NCI-H774 (cell line): ENCODE results near the gene GTF2H2C.
A peak's percentile ranks its signal among the peaks of the same experiment; 100 is the strongest.
"Not testable (repeated sequence)": the region's sequence is repeated elsewhere in the genome, so short reads cannot be mapped to it uniquely, and the experiment has no call there.

Experiments
- DNase-seq: peaks from one replicate; lab custom pipeline; 2025; lab: John Stamatoyannopoulos, UW

GTF2H2C gene

GRCh38 chr5:69559908-69560330 is at the start of gene GTF2H2C:
TSS of gene GTF2H2C (plus strand) at chr5:69560191. CDS start at chr5:69565133, 4,942 bp downstream.
- DNase-seq, result not testable (repeated sequence)

GRCh38 chr5:69510694-69511093 is 49.3 kb upstream of the GTF2H2C start:
- no peak for DNase-seq

- no peak for DNase-seq
Observed at GRCh38 chr5:69512740-69513260, 47.2 kb upstream of the GTF2H2C start.

- not testable (repeated sequence) for DNase-seq
Observed at GRCh38 chr5:69515570-69515969, 44.4 kb upstream of the GTF2H2C start.

DNA sequence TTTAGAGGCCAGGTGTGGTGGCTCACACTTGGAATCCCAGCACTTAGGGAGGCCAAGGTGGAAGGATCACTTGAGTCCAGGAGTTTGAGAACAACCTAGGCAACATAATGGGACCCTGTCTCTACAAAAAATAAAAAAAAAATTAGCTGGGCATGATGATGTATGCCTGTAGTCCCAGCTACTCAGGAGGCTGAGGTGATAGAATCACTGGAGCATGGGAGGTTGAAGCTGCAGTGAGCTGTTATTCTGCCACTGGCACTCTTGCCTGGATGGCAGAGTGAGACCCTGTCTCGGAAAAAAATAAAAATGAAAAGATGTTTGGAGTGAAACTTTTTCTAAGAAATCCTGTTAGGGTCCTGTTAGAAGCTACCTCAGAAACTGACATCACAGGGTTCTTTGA is 43.2 kb upstream of the GTF2H2C start:
- no peak for DNase-seq

GRCh38 chr5:69517763-69518212 is 42.2 kb upstream of the GTF2H2C start:
- DNase-seq, result peak; percentile 50

DNA sequence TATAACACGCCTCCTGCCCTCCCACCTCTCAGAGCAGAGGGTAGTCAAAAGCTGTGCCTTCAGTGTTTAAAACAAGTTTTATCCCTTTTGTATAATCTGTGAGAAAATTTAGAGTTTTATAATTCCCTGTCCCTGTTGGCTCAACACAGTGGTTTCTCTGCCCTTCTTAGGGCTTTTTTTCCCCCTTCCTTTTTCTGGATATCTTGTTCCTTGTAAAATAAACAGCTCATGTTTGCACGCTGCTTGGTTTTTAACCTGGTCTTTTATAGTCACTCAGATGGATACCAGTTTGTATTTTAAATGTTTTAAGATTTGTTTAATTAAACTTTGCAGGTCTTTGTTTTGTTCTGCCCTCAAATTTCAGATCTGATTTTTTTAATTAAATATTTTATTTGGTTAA is 40.7 kb upstream of the GTF2H2C start:
- DNase-seq, result no peak

DNA sequence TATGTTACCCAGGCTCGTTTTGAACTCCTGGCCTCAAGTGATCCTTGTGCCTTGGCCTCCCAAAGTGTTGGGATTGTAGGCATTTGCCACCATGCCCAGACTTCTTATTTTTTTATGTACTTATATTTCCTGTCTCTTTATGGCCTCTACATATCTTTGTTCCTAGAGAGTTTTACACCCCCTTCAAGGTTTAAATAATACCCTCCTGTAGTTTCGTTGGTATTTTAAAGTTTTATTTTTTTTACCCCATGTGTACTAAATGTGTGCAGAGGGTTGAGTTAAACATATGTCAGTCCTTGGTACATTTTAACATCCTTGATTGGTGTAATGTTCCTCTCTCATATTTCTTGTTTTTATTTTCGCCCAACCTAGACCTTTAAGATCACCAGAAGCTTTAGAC is 38.0 kb upstream of the GTF2H2C start:
- DNase-seq, result no peak

GRCh38 chr5:69525490-69525889 is 34.5 kb upstream of the GTF2H2C start:
- no peak for DNase-seq

DNA sequence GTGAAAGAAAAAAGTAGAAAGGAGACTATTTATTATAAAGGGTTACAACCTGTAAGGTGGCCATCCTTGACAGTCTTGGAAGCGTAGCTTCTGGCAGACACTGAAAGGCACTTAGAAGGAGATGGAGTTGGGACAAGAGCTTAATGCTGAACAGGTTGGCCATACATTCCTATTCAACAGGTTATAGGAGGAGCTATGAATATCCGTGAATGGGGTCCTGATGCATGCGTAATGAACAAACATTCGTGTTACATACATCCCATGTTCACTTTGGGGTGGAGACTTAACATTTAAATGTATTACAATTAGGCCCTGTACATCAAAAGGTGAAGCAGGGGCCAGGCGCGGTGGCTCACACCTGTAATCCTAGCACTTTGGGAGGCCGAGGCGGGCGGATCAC is 33.3 kb upstream of the GTF2H2C start:
- no peak for DNase-seq

DNA sequence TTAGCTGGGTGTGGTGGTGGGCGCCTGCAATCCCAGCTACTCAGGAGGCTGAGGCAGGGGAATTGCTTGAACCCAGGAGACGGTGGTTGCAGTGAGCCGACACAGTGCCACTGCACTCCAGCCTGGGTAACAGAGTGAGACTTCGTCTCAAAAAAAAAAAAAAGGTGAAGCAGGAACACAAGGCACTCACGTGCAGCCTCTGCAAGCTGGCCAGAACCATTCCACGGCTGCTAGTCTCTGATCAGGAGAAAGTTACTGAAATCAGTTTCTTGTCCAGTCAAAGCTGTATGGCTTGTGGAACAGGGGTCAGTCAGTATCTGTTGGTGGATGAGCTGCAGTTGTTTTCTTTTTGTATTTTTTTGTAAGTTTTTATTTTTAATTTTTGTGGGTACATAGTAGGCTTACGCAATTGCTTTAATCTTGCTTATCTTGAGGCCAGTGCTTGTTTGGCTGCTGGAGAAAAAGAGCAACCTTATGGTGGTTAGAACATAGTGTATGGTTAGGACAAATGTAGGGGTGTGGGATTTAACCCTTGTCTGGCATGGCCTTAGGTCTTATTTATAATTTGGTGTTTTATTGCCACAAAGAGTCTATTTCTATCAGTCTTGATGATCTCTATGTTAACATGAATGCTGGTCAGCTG is 32.7 kb upstream of the GTF2H2C start:
- no peak for DNase-seq

- DNase-seq, result no peak
Observed at GRCh38 chr5:69528035-69528434, 32.0 kb upstream of the GTF2H2C start.

- DNase-seq, result no peak
Observed at GRCh38 chr5:69528609-69529008, 31.4 kb upstream of the GTF2H2C start.

DNA sequence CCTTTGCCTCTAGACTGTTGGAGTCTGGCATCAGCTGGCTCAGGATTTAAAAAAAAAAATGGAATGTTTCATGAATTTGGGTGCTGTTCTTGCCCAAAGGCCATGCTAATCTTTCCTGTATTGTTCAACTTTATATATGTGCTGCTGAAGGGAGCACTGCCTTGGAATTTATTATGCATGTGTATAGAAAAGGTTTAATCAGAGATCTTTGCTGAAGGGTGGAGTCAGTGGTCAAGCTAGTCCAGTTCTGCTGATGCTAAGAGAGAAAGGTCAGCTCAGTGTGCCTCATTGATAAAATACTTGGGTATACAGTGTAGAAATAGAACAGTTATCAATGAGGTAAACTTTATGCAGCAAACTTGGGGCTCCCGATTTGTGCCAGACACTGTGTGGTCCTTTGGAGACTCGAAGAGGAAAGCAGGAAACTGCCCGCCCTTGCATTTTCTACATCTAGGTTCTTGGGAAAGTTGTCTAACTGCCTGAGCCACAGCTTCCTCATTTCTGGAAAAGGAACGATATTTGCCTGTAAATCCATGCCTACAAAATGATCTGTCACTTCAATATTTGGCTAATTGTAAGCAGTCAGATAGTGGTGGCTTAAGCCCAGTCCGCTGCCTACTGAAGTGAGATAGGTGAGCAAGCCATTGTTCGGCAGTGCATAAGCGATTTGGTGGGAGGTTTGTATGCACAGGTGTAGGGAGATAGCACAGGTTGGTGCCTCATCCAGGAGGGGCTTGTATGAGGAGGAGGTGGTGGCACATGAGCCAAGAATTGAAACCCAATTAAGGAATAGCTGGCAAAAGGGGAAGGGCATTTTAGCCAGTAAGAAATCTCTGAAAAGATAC is 29.2 kb upstream of the GTF2H2C start:
- no peak for DNase-seq

DNA sequence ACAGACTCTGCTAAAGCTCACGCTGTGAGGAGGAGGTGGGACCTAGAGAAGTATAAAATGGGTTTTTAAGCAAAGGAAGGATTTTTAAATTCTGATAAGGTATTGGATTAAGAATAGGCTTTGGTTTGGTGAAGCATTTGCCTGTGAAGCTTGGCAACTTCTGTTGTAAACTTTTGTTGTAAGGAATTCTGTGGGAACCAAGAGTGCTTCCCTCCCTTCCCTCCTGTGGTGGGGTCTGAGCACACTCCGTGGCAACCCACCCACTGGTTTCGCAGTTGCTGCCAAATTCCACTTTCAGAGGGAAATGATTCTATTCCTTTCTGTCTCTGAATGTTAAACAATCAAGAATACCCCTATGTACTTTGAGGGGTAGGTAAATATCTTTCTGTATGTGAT is 28.6 kb upstream of the GTF2H2C start:
- no peak for DNase-seq

DNA sequence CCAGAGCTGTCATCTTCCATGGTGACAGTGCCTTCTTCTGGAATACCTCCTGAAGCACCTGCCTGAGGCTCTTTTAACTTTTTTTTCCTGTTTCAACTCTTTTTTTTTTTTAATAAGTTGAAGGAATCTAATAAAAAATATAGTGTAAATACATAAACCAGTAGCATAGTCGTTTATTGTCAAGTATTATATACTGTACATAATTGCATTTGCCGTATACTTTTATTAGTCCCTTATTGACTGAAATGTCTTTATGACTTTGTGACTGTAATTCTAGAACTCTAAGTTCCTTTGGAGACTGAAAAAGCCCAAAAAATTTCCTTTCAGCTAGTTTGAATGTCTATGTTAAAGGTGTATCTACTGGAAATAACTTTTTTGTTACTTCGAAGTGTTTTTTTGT is 22.1 kb upstream of the GTF2H2C start:
- not testable (repeated sequence) for DNase-seq

- DNase-seq, result not testable (repeated sequence)
Observed at GRCh38 chr5:69538735-69539134, 21.3 kb upstream of the GTF2H2C start.

DNA sequence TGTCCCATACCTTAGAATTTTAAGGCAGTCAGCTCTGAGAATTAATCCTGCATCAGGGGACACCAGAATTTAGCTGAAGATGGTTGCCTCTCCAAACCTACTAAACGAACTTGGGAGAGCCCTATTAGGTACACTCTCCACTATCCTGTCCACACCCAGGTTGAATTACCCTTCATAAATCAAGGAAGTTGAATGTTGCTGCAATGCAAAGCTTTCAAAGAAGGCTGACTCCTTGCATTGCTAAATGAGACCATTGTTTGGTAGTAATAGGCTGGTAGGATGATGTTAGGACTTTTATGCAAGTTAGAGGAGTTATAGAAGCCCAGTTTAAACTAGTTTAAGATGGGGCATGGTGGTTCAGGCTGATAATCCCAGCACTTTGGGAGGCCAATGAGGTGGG is 18.6 kb upstream of the GTF2H2C start:
- not testable (repeated sequence) for DNase-seq

DNA sequence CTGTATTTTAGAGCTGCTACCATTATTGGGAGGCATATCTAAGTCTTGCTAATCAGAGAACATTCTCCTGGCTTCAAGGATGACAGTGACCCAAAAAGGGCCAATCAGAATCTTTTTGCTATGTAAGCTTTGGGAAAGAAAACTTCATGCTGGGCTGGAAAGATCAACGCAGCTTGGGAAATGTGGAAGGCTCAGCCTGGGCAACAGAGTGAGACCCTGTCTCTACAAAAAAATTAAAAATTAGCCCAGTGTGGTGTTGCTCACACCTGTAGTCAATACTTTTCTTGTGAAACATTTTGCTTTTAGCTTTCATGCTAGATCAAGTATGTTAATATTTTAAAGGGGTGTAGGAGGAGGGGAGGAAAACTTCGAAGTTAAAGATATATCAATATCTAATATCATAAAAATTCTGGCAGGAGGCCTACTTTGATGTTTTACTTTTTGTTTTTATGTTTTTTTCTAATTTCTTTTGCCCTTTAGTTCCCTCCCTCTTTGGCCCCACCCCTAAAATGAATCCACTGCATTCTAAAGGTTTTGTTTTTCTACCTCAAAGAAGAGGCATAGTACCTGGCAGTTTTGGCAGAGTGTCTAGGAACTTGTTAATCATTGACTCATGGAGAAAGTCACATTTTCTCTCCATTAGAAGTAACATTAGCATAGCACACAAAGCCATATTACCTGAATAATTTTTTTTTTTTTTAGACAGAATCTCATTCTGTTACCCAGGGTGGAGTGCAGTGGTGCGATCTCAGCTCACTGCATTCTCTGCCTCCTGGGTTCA is 17.0 kb upstream of the GTF2H2C start:
- DNase-seq, result not testable (repeated sequence)

DNA sequence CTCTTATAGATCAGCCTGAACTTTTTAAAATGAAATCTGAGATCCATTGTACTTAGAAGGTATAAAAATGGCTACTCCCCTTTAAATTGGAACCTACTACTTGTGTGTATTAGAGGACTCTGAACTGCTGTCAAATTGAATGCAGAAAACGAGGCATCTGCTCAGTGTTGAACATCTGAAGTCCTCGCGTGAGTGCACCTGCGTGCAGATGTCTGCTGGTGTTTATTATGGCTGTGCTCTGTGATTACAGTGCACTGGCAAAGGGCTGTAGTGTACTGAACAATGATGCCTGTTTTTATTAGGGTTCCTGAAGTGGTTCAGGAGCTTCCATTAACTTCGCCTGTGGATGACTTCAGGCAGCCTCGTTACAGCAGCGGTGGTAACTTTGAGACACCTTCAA is 15.4 kb upstream of the GTF2H2C start:
- DNase-seq, result not testable (repeated sequence)

DNA sequence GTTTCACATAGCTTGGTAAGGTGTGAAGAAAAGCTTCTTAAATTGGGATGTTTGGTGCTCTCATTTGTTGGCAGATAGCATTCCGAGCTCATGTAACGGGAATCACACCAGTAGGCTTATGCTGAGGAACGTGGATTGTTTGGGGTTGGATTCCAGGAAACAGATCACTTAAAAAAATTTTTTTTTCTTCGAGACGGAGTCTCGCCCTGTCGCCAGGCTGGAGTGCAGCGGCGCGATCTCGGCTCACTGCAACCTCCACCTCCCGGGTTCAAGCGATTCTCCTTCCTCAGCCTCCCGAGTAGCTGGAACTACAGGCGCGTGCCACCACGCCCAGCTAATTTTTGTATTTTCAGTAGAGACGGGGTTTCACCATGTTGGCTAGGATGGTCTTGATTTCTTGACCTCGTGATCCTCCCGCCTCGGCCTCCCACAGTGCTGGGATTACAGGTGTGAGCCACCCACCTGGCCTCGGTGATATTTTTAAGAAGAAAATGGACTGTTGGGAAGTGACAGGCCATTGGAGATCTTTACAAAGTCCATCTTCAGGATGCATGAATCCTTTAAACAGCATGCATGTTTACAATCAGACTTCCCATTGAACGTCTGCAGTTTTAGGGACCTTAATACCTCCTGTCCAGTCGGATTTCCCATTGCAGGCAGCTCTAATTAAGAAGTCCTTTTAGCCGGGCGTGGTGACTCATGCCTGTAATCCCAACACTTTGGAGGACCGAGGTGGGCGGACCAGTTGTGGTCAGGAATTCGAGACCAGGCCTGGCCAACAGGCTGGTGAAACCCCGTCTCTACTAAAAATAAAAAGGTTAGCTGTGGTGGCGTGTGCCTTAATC is 818 bp downstream of the GTF2H2C start:
- DNase-seq, result not testable (repeated sequence)
